ENCODE data around the gene NHLRC2.

DNA sequence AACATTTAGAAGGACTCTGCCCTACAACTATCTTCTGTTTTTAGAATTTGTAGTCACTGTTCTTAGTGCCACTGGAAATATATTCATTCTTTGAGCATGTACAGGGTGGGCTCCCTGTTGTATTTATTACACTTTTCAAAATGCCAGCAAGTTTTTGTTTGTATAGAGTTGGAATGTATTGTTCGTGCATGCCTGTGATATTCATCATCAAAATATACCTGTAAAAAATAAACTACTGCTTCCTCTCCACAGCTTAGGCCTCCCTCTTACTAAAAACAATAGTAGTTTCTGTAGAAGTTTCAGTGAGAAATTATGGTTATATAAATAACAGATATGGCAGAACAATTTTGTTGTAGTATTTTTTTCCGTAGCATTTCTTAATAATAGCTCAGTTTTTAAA lies 61.6 kb downstream of the NHLRC2 start:
- TF ChIP-seq, protein P1, sequence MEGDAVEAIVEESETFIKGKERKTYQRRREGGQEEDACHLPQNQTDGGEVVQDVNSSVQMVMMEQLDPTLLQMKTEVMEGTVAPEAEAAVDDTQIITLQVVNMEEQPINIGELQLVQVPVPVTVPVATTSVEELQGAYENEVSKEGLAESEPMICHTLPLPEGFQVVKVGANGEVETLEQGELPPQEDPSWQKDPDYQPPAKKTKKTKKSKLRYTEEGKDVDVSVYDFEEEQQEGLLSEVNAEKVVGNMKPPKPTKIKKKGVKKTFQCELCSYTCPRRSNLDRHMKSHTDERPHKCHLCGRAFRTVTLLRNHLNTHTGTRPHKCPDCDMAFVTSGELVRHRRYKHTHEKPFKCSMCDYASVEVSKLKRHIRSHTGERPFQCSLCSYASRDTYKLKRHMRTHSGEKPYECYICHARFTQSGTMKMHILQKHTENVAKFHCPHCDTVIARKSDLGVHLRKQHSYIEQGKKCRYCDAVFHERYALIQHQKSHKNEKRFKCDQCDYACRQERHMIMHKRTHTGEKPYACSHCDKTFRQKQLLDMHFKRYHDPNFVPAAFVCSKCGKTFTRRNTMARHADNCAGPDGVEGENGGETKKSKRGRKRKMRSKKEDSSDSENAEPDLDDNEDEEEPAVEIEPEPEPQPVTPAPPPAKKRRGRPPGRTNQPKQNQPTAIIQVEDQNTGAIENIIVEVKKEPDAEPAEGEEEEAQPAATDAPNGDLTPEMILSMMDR (IDR thresholded peaks at IDR 0.05) = no peak
- no peak for TF ChIP-seq EZH2phosphoT487 (IDR thresholded peaks at IDR 0.05)

Data from neural progenitor cell (in vitro differentiated cells).